G401.6 (cell line): ENCODE data around the gene BRAT1.
"Not testable (repeated sequence)": the region's sequence is repeated elsewhere in the genome, so short reads cannot be mapped to it uniquely, and the experiment has no call there.

ENCODE experiments used
- FAIRE-seq: peaks from 2 replicates; lab custom pipeline; 2012; peaks lifted over from hg19 to GRCh38; lab: Jason Lieb, UNC

The BRAT1 gene

GRCh38 chr7:2535872-2536627, 19.3 kb downstream of the BRAT1 start:
- FAIRE-seq: not testable (repeated sequence)

- FAIRE-seq: not testable (repeated sequence)
These were observed 21.1 kb downstream of the BRAT1 start for GRCh38 chr7:2534214-2534613.

- not testable (repeated sequence) for FAIRE-seq
These were observed 21.8 kb downstream of the BRAT1 start for GRCh38 chr7:2533566-2533965.

- not testable (repeated sequence) for FAIRE-seq
These were observed 22.5 kb downstream of the BRAT1 start for GRCh38 chr7:2532816-2533215.

DNA sequence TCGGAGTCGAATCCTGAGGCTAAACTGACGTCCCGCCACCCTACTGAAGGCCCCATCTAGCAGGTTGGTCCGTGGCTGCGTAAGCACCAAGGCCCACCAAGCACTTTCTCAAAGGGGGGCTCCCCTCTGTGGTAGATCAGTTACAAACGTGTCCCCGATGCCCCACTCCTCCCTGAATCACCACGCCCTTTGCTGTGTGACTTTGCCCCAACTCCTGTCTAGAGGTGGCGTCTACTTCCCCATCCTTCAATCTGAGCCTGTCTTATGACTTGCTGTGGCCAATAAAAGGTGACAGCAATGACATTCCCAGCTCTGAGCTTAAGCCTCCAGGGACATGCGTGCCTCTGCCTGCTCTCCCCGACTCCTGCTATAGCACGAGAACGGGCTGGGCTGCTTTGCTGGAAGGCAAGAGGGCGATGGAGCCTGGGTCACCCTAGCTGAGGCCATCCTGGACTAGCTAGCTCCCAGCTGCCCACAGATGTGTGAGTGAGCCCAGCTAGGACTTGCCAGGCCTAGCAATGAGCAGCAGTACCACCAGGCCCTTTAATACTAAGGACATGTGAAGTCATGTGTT, 23.0 kb downstream of the BRAT1 start:
- FAIRE-seq: not testable (repeated sequence)

GRCh38 chr7:2531796-2532110, 23.6 kb downstream of the BRAT1 start:
- not testable (repeated sequence) for FAIRE-seq

DNA sequence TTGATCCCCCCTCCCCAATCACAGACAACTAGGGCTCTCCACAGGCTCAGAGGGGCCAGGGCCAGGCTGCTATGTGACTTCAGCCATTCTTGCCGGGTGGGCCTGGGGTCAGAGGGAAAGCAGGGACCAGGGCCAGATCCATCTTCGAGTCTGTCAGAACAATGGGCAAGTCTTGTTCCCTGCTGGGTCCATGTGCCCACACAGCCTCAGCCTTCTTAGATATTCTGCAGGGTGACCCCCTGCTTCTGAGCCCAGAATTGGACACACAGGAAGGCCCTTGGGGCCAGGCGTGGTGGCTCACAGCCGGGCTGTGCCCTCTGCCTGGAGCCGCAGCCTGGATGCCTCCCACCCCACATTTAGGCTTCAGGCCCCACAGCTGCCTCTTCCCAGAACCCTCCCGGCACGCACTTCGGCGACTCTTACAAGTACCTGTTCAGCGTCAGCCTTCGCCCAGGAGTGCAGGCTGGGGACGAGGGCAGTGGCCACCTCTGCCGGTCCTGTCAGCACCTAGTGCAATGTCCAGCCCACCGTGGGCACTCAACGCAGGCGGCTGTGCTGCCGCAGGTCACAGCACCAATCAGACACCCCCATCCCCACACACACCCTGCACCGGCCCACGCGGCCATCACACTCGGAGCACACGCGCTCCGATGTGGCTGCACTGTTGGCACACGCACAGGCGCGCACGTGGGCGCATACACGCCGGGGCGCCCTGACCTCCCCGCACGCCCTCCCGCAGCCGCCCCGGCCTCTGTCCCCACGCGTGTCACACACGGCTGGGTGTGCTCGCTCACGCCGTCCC, 24.1 kb downstream of the BRAT1 start:
- not testable (repeated sequence) for FAIRE-seq

DNA sequence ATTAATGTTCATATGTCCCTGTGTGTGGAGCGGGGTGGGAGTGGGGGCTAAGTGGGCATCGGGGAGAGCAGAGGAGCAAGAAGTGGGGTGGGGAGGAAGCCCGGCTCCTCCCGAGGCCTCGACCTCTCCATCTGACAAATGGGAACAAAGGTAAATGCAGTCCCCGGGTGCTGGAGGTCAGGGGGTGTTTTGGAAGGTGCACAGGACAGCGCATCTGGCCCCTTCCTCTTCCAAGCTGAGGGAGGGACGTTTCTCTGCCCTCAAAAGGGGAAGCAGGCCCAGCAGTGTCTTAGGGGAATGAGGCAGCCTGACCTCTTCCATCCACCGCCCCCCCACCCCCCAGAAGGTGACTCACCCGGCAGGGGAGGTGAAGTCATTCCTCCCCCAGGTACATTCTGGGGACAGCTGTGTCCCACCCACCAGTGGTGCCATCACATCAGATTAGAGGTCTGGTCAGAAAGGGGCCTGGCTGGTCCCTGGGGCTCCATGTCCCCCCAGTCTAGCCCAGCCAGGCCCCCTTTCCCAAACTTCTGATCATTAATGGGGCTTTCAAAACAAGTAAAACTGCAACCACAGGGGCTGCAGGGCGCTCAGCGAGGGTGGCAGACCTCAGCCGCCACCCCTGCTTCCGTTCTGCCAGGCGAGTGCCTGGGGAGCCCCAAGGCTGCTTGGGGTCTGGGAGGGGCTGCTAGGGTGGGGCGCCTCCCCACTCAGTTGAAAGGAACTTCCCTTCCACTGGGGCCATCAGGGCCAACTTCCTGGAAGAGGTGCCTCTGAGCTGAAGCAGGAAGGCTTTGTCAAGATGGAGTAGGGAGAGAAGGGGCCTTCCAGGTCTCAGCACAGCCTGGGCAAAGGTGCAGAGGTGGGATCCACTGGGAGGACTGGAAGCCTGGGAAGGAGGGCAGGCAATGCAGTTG, 25.0 kb downstream of the BRAT1 start:
- no peak for FAIRE-seq

- no peak for FAIRE-seq
These were observed 25.9 kb downstream of the BRAT1 start for GRCh38 chr7:2529161-2530070.

- no peak for FAIRE-seq
These were observed 26.7 kb downstream of the BRAT1 start for GRCh38 chr7:2528481-2529095.

- no peak for FAIRE-seq
These were observed 27.5 kb downstream of the BRAT1 start for GRCh38 chr7:2527505-2528467.

DNA sequence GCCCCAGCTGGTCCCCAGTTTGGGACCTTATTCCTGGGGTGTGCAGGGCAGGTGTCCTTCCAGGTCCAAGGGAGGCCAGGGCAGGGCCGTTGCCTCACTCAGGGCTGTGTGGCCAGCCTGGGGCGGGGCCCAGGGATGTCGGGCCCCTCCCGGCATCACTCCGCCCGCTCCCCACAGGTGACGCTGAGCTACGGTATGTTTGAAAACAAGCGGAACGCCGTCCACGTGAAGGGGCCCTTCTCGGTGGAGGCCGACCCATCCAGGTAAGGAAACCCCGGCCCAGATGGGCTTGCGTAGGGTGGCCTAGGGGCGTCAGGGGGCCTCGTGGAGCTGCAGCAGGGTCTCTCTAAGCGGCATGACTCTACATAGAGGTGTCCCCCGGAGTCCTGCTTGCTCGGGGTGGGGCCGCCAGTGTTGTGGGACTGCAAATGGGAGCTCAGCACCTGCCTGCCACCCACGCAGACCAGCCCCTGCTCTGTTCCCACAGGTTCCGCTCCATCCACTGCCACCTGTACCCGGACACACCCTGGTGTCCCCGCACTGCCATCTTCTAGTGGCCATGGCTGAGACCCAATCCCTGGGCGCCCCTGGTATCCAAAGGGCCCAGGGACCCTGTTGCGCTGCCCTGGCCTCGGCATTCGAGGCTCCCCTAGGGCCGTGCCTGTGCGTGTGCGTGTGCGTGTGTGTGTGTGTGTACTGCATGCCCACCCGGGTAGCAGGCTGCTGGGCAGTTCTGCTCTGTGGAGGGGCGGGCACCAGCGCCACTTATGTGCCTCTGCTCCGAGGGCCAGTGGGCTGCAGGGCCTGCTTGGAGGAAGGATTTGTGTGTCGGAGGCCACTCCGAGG, 28.4 kb downstream of the BRAT1 start:
- FAIRE-seq: no peak

GRCh38 chr7:2525658-2526630, 29.4 kb downstream of the BRAT1 start:
- FAIRE-seq: peak; percentile 11

- no peak for FAIRE-seq
These were observed 30.3 kb downstream of the BRAT1 start for GRCh38 chr7:2524808-2525657.

DNA sequence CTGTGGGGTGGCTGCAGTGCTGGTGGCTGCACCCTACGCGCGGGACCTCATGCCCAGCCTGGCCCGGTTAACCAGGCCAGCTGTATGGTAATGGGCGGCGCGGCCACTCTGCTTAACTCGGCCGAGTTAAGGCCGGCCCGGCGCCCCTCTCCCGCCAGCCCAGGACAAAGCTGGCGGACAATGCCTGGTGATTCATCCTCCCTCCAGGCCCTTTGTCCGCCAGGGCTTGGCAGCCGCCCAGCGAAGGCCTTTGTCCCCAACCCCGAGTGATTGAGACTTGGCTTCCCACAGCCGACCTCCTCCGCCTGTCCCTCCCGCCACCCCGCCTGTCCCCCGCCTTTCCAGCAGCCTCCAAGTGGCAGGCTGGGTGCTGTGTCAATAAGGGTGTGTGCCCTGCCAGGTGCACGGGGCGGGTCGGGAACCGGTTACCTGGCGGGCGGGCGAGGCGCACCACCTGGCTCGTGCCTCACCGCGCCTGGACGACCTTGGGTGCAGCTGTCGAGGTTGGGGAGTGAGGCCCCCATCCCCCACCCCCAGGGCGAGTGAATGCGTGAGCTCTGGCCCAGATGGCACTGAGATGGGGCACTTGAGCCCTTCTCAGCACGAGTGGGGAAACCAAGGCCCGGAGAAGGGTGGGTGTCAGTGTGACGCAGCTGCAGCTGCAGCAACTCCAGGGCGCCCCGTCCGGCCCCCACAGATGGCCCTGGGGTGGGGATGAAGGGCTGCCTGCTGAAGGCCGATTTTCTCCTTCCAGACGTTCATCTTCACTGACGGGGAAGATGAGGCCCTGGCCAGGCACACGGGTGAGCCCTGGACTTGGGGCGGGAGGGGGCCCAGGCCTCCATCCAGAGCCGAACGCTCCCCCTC, 31.1 kb downstream of the BRAT1 start:
- no peak for FAIRE-seq
